ENCODE measurements around the gene S100A2. TPM values are rescaled to one million over a fixed set of nuclear protein-coding genes. Genes with fewer than 3 reads are reported as not detected.
A peak's percentile ranks its signal among the peaks of the same experiment; 100 is the strongest.

S100A2 gene
- total RNA-seq, 1 donor from 2014 or later: not detected

DNA sequence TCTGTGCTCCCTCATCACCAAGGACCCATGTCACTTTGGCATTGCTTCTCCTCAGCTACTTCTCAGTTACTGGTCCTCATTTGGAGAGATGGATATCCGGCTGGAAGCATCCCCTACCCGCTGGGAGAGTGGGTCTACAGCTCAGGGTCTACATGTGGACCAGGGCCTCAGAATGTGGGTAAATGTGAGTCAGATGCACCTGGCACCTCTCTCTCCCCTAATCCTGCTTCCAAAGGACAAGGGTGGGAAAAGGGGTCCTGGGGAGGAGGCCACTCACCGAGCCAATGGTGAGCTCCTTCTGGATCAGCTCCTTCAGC lies 30.8 kb downstream of the S100A2 start:
- Histone ChIP-seq H3K36me3 (no peaks in the 10 kb centered on the region), H3K27ac (peak overlapping the region; percentile 98 to 100), H3K27me3 (no peaks in the 10 kb centered on the region), H3K4me3 (peak overlapping the region; percentile 70 to 95), H3K4me1 (peaks cover 5 to 27% of the 10 kb centered on the region in 2 donors), H3K9me3 (no peaks in the 10 kb centered on the region)
- no peak for DNase-seq (ENCODE audit: low spot score in 2 of 2)
- intact Hi-C loops (cut with DNase I): loop anchor here (10.0 kb wide), 1 partner anchor 240 kb away; the partner anchor contains the start of gene SLC27A3
- TF ChIP-seq, protein P1, sequence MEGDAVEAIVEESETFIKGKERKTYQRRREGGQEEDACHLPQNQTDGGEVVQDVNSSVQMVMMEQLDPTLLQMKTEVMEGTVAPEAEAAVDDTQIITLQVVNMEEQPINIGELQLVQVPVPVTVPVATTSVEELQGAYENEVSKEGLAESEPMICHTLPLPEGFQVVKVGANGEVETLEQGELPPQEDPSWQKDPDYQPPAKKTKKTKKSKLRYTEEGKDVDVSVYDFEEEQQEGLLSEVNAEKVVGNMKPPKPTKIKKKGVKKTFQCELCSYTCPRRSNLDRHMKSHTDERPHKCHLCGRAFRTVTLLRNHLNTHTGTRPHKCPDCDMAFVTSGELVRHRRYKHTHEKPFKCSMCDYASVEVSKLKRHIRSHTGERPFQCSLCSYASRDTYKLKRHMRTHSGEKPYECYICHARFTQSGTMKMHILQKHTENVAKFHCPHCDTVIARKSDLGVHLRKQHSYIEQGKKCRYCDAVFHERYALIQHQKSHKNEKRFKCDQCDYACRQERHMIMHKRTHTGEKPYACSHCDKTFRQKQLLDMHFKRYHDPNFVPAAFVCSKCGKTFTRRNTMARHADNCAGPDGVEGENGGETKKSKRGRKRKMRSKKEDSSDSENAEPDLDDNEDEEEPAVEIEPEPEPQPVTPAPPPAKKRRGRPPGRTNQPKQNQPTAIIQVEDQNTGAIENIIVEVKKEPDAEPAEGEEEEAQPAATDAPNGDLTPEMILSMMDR (IDR thresholded peaks at IDR 0.05): no peak

DNA sequence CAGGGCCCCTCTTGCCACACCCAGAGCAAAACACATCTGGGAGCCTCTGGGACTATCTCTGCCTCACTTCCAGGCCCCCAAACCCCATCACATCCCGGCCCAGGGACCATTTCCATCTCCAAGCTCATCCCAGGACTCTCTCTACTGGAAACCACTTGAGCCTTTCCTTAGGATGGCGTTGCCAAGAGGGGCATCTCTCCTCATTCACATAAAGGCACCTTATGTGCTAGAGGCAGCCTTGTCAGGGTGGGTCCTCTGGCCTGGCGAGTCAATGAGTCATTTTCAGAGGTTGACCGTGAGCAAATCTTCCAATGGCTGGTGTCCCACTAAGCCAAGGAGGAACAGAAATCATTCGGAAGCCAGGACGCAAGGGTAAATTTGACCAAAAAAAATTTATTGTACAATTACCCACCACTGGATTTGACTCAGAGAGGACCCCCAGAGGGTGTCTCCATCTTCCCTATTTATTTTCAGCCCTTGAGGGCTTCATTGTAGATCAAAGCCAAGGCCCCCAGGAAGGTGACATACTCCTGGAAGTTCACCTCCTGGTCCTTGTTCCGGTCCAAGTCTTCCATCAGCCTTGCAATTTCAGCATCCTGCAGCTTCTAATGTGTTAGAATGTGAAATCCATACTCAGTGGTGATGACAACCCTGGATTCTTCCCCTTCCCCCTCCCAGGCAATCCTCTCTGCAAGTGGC lies 31.3 kb downstream of the S100A2 start:
- TF ChIP-seq, protein P1 (IDR thresholded peaks at IDR 0.05): no peak
- Histone ChIP-seq H3K27ac (peak overlapping the region; percentile 98 to 100), H3K4me3 (peak overlapping the region; percentile 70 to 95), H3K36me3 (no peaks in the 10 kb centered on the region), H3K4me1 (peaks cover 5 to 27% of the 10 kb centered on the region in 2 donors), H3K9me3 (no peaks in the 10 kb centered on the region), H3K27me3 (no peaks in the 10 kb centered on the region)
- no peak for DNase-seq (ENCODE audit: low spot score in 2 of 2)
- intact Hi-C loops (cut with DNase I): loop anchor here (10.0 kb wide), 1 partner anchor 240 kb away; the partner anchor contains the start of gene SLC27A3

DNA sequence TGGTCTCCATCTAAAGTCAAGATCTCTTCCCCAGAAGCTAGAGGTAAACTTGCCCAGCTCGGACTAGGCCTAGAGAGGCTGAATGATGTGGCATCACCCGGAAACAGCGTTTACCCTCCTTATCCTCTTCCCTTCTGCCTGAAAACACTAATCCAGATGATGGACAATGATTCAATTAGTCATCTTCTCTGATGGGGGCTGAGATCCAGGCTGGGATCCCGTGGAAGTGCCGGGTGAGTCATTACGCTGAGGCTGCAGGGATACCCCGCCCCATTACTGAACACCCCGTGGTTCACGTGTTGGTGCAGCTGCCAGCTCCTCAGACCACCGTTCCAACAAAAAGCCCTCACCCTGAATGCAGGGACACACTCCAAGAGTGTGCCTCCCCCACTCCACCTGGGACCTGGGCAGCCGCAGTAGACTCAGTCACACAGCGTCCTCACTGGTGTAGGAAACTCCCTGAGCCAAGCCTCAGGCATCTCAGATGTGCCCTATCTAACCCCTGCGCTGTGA lies 31.9 kb downstream of the S100A2 start:
- peak; percentile 60 to 87 for DNase-seq (ENCODE audit: low spot score in 2 of 2)
- TF ChIP-seq, protein P1 (IDR thresholded peaks at IDR 0.05): no peak
- peak overlapping the region; percentile 70 to 95 for H3K4me3 ChIP-seq
- peak overlapping the region; percentile 98 to 100 for H3K27ac ChIP-seq
- no peaks in the 10 kb centered on the region for H3K36me3 ChIP-seq
- intact Hi-C loops (cut with DNase I): loop anchor here (1.0 to 10.0 kb wide), 5 partner anchors 16 to 241 kb away; partner anchors contain the start of genes S100A14, S100A3 and SLC27A3
- H3K27me3 ChIP-seq: no peaks in the 10 kb centered on the region
- H3K9me3 ChIP-seq: no peaks in the 10 kb centered on the region
- peaks cover 5 to 27% of the 10 kb centered on the region in 2 donors for H3K4me1 ChIP-seq

DNA sequence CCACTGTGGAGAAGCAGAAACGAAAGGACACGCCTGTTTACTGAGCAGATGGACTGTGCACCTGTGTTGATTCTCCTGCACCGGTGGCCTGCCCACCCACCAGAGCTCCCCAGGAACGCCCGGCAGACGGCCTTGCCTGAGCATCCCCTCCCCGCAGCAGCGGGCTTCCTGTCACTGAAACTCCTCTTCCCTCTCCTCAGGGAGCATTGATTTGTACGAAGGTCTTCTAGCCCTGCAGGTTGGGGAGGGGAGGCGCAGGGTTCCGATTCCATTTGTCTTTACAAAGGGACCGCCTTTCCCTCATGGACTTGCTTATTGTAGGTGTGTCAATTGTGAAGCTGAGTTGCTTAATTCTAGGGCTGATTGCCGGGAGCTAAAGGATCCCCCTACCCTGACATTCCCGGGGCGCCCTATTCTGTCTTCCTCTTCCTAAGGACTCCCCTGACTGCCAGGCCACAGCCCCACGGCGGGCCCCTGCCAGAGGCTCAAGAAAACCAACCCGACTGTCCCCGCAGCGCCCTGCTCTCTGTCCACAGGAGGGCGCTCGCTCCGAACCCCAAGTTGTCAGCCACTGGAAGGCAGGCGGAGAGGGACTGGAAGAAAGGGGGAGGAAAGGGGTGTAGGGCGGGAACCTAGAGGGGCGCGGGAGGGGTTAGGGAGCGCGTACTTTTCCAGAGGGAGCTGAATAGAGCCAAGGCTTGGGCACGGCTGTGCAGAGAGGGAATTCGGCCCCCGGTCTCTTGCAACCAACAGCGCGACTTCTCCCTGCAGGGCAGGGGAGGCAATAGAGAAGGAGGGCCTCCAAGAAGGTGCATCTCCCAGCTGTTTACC lies 32.7 kb downstream of the S100A2 start:
- TF ChIP-seq, protein P1 (IDR thresholded peaks at IDR 0.05): peak; percentile 94 to 96 (median 96)
- peak overlapping the region; percentile 98 to 100 for H3K27ac ChIP-seq
- H3K9me3 ChIP-seq: no peaks in the 10 kb centered on the region
- intact Hi-C loops (cut with DNase I): loop anchor here (1.0 to 10.0 kb wide), 5 partner anchors 16 to 242 kb away; partner anchors contain the start of genes S100A14, S100A3 and SLC27A3
- peak; percentile 65 to 95 for DNase-seq (ENCODE audit: low spot score in 2 of 2)
- peak overlapping the region; percentile 70 to 95 for H3K4me3 ChIP-seq
- H3K4me1 ChIP-seq: peaks cover 5 to 27% of the 10 kb centered on the region in 2 donors
- no peaks in the 10 kb centered on the region for H3K27me3 ChIP-seq
- H3K36me3 ChIP-seq: no peaks in the 10 kb centered on the region

DNA sequence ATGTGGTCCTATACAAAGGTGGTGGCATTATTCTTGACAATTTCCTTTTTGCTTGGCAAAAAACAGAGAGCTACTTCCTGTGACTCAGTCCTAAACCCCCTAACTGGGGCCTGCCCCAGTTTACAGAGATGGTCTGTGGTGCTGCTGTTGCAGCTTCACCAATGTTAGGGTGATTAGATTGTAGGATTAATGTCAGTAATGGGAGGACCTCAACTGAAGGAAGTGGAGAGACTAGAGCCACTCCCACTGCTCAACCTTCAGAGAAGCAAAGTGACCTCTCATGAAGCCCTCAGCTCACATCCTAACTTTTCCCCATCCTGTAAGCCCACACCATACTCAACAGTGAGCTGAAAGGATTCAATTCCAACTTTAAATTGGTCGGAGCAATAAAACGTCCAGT lies 33.5 kb downstream of the S100A2 start:
- no peak for DNase-seq (ENCODE audit: low spot score in 2 of 2)
- Histone ChIP-seq H3K4me3 (no peak overlapping the region), H3K36me3 (no peaks in the 10 kb centered on the region), H3K27me3 (no peaks in the 10 kb centered on the region), H3K9me3 (no peaks in the 10 kb centered on the region), H3K4me1 (peaks cover 5 to 27% of the 10 kb centered on the region in 2 donors), H3K27ac (peak overlapping the region; percentile 98 to 100)
- intact Hi-C loops (cut with DNase I): loop anchor here (2.0 to 10.0 kb wide), 3 partner anchors 21 to 243 kb away; partner anchors contain the start of genes S100A14 and SLC27A3
- TF ChIP-seq, protein P1 (IDR thresholded peaks at IDR 0.05): no peak

Measured in ascending aorta (tissue), 2 donors.